ENCODE results near the gene EPHB1.

- no peak for TF ChIP-seq EZH2phosphoT487 (IDR thresholded peaks at IDR 0.05; ENCODE audit: borderline replicate concordance)
- TF ChIP-seq FOSL1 (IDR thresholded peaks at IDR 0.05; ENCODE audit: low read depth): no peak
- TF ChIP-seq ATF3 (IDR thresholded peaks at IDR 0.05): no peak
- no peak for TF ChIP-seq CTCF (IDR thresholded peaks at IDR 0.05 in 2 of 3, conservative IDR thresholded peaks at IDR 0.05 in 1 of 3; ENCODE audit: borderline replicate concordance in 1 of 3, insufficient read depth in 1 of 3, low read depth in 2 of 3, low read length in 2 of 3)
- TF ChIP-seq POLR2AphosphoS5 (IDR thresholded peaks at IDR 0.05; ENCODE audit: low read depth, low read length): no peak
- TF ChIP-seq CBX3 (IDR thresholded peaks at IDR 0.05; ENCODE audit: low read depth): no peak
- TF ChIP-seq POLR2A (IDR thresholded peaks at IDR 0.05; ENCODE audit: borderline replicate concordance, extremely low read depth, insufficient read depth, insufficient read length): no peak
- no peak for TF ChIP-seq EZH2 (IDR thresholded peaks at IDR 0.05)
- TF ChIP-seq RAD21 (IDR thresholded peaks at IDR 0.05; ENCODE audit: low read depth): no peak
- no peak for TF ChIP-seq REST (IDR thresholded peaks at IDR 0.05; ENCODE audit: low read depth)
- TF ChIP-seq JUND (IDR thresholded peaks at IDR 0.05): no peak
Measured at GRCh38 chr3:134768837-134769236, 26.2 kb upstream of the EPHB1 start.

Measured in HCT116 (cell line).